Stimulated activated CD4-positive, alpha-beta T cell treated with anti-CD3 and anti-CD28 coated beads, TNF-alpha, amount 100 ng/mL, for 4 hours (primary cell): Measurements from ENCODE around the gene P2RY11.
A peak's percentile ranks its signal among the peaks of the same experiment; 100 is the strongest.

ENCODE experiments used
- DNase-seq, 3 experiments: peaks; one replicate each; pipeline ENCODE4 v3.0.0-alpha.2; 2020; ENCODE audit warnings: low read depth in 3 of 3

P2RY11 gene

GRCh38 chr19:10141479-10141878 is 30.0 kb downstream of the P2RY11 start:
- DNase-seq: no peak

- DNase-seq: no peak
Observed at GRCh38 chr19:10141973-10142372, 30.5 kb downstream of the P2RY11 start.

DNA sequence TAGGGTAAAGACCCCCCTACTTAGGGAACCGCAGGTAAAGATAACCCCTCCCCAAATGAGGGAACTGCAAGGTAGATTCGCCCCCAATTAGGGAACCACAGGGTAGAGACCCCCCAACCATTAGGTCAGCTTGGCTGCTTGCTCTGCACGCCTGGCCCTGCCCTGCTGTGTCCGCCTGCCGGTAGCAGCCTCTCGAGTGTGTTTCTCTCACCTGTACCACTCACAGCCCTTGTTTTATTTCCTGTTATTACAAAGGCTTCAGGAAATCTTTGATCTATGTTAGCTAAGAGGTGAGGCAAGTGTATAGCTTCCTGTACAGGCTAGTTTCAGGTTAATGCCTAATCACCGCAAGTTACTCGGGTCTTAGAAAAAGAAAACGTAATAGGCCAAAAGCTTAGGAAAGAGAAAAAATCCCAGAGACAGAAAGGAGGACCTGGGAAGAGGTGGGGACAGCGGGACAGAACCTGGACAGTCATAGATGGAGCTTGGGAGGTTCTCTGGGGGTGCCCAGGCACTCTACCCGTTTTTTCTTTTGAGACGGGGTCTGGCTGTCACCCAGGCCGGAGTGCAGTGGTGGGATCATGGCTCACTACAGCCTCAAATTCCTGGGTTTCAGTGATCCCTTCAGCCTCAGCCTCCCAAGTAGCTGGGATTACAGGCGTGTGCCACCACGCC is 31.3 kb downstream of the P2RY11 start:
- peak in 2 of 3 experiments; percentile 23 for DNase-seq

DNA sequence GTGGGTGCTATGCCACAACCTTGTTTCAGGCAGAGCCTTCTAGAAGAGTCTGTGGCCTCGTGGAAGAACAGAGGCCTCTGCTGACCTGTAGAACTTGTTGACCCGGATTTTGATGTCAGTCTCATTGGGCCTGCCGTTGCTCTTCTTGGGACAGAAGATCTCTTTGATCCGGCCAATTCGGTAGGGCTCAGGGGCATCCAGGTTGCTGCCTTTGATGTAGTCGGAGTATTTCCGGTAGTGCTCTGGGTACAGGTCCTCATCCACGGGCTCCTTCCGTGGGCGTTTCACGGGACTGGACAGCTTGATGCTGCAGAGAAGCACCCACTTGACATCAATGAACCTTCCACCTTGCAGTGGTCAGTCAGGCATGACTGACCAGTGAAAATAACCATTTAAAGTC is 32.2 kb downstream of the P2RY11 start:
- no peak for DNase-seq

DNA sequence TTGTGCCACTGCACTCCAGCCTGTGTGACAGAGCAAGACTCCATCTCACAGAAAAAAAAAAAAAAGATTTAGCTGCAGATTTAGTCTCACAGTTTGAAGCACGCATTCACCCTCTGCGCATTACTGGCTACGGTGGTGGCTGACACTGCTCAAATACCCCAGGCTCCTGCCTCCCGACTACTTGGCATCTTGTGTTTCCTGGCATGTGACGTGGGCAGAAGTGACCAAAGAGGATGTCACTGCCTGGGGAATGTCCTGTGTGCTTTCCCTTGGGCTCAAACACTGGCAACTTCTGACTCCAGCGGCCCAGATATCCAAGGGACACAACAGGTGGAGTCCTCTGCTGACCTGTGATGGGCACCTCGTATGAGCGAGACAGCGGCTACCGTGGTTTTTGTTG is 32.9 kb downstream of the P2RY11 start:
- DNase-seq: no peak

DNA sequence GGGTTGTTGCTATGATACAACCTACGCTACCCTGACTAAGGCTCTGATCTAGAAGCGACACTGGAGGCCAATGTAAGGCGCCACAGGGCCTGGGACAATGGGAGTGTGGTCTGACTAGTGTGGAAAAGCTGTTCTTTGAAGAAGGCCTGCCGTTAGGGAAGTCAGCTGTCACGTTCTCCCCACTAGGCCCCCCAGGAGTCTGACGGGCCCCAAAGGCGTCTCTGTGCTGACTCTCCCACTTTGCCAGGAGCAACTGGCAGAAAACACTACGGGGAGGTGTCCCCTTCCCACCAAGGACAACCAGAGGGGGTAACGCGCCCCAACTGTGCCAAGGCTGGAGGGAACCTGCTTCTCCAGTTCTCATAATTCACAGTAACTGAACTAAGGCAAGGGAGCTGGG is 33.5 kb downstream of the P2RY11 start:
- DNase-seq: no peak

GRCh38 chr19:10146142-10146541 is 34.6 kb downstream of the P2RY11 start:
- no peak for DNase-seq

- no peak for DNase-seq
Observed at GRCh38 chr19:10149427-10149826, 37.9 kb downstream of the P2RY11 start.

- no peak for DNase-seq
Observed at GRCh38 chr19:10151521-10151920, 40.0 kb downstream of the P2RY11 start.

DNA sequence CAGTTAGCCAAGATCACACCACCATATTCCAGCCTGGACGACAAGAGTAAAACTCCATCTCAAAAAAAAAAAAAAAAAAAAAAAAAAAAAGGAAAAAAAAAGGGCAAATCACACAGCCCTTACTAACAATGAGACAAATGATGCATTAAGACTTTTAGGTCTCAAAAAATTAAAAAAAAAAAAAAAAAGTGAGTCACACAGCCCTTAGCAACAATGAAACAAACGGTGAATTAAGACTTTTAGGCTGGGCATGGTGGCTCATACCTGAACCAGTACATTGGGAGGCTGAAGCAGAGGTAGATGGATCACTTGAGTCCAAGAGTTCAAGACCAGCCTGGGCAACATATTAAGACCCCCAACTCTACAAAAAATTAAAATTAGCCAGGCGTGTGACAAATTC is 40.6 kb downstream of the P2RY11 start:
- no peak for DNase-seq

DNA sequence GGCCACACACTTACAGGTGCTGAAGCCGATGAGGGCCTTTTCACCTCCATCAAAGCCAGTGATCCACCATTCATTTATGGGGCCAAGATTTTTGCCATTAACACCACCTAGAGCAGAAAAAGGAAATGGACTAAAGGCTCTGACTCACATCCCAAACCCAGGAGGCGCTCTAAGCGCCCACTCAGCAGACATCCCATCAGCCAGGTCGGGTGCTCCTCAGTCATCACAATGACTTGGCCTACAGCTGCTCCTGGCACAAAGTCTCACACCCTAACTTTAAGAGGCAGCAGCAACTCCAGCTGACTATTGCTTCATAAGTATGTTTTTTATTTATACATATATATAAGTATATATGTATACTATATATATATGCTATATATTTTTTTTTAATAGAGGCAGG is 44.3 kb downstream of the P2RY11 start:
- DNase-seq: no peak

- no peak for DNase-seq
Observed at GRCh38 chr19:10158071-10158470, 46.6 kb downstream of the P2RY11 start.

DNA sequence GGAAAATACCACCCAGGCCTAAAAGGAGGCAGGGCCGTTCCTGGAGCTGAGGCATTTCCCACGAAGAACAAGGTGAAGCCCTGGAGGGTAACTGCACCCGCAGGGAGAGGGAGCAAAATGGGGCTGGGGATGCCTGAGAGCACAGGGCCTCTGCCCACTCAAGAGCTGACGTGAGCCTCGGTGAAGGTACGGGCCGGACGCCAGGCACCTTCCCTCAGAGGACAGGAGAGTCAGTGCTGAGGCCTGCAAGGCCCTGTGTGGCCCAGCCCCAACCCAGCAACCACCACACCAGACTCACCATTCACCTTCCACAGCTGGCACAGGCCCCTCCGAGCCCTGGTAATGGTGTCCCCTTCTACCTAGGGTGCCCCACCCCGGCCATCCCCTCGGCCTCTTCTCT is 47.0 kb downstream of the P2RY11 start:
- no peak for DNase-seq

- no peak for DNase-seq
Observed at GRCh38 chr19:10159610-10160009, 48.1 kb downstream of the P2RY11 start.

- DNase-seq: no peak
Observed at GRCh38 chr19:10163536-10163935, 52.0 kb downstream of the P2RY11 start.
